Measurements from ENCODE around the gene CYP1A1.

DNA sequence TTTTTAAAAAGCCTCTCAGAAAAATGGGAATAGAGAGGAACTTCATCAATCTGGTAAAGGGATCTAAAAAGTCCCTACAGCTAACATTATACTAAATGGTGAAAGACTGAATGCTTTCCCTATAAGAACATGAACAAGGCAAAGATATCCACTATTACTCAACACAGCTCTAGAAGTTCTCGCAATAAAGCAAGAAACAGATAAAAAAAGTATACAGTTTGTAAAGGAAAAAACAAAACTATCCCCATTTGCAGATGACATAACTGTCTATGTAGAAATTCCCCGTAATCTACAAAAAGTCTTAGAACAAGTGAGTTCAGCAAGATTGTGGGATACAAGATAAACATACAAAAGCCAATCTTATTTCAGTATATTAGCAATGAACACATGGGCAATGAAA is 44.9 kb downstream of the CYP1A1 start:
- TF ChIP-seq, protein P1, sequence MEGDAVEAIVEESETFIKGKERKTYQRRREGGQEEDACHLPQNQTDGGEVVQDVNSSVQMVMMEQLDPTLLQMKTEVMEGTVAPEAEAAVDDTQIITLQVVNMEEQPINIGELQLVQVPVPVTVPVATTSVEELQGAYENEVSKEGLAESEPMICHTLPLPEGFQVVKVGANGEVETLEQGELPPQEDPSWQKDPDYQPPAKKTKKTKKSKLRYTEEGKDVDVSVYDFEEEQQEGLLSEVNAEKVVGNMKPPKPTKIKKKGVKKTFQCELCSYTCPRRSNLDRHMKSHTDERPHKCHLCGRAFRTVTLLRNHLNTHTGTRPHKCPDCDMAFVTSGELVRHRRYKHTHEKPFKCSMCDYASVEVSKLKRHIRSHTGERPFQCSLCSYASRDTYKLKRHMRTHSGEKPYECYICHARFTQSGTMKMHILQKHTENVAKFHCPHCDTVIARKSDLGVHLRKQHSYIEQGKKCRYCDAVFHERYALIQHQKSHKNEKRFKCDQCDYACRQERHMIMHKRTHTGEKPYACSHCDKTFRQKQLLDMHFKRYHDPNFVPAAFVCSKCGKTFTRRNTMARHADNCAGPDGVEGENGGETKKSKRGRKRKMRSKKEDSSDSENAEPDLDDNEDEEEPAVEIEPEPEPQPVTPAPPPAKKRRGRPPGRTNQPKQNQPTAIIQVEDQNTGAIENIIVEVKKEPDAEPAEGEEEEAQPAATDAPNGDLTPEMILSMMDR (IDR thresholded peaks at IDR 0.05; ENCODE audit: low read length): no peak
- no peak for TF ChIP-seq EZH2 (IDR thresholded peaks at IDR 0.05; ENCODE audit: borderline replicate concordance, low read length)

Data from OCI-LY1 (cell line).